Eye (tissue), 1 donor: ENCODE data around the gene ARID1B.
"Not testable (repeated sequence)": the region's sequence is repeated elsewhere in the genome, so short reads cannot be mapped to it uniquely, and the experiment has no call there.

Experiments used
- DNase-seq: peaks from one replicate; pipeline ENCODE4 v3.0.0-alpha.2; 2015

ARID1B gene

GRCh38 chr6:157144859-157145568 is 367.8 kb downstream of the ARID1B start:
- peak; percentile 32 for DNase-seq

- peak; percentile 65 for DNase-seq
Observed at GRCh38 chr6:157145656-157146285, 368.6 kb downstream of the ARID1B start.

GRCh38 chr6:157147054-157148026 is 370.2 kb downstream of the ARID1B start:
- not testable (repeated sequence) for DNase-seq

- DNase-seq, result peak; percentile 52
Observed at GRCh38 chr6:157148391-157149323, 371.5 kb downstream of the ARID1B start.

- no peak for DNase-seq
Observed at GRCh38 chr6:157150076-157150475, 372.9 kb downstream of the ARID1B start.

GRCh38 chr6:157151029-157151428 is 373.9 kb downstream of the ARID1B start:
- peak; percentile 90 for DNase-seq

GRCh38 chr6:157151989-157152388 is 374.8 kb downstream of the ARID1B start:
- DNase-seq, result peak; percentile 85

GRCh38 chr6:157152556-157152955 is 375.4 kb downstream of the ARID1B start:
- DNase-seq, result peak; percentile 52

- DNase-seq, result peak; percentile 56
Observed at GRCh38 chr6:157155804-157156203, 378.6 kb downstream of the ARID1B start.

- peak; percentile 3 for DNase-seq
Observed at GRCh38 chr6:157157258-157157657, 380.1 kb downstream of the ARID1B start.

- DNase-seq, result no peak
Observed at GRCh38 chr6:157158456-157158855, 381.3 kb downstream of the ARID1B start.

- DNase-seq, result no peak
Observed at GRCh38 chr6:157158897-157159296, 381.7 kb downstream of the ARID1B start.

- no peak for DNase-seq
Observed at GRCh38 chr6:157159348-157159747, 382.2 kb downstream of the ARID1B start.

- DNase-seq, result no peak
Observed at GRCh38 chr6:157161912-157162311, 384.7 kb downstream of the ARID1B start.

GRCh38 chr6:157162766-157163433 is 385.7 kb downstream of the ARID1B start:
- DNase-seq, result peak; percentile 73

- DNase-seq, result no peak
Observed at GRCh38 chr6:157163434-157164159, 386.4 kb downstream of the ARID1B start.

GRCh38 chr6:157164972-157165371 is 387.8 kb downstream of the ARID1B start:
- DNase-seq, result no peak

- DNase-seq, result no peak
Observed at GRCh38 chr6:157166784-157167183, 389.6 kb downstream of the ARID1B start.

- DNase-seq, result peak; percentile 11
Observed at GRCh38 chr6:157167837-157168236, 390.7 kb downstream of the ARID1B start.

- DNase-seq, result no peak
Observed at GRCh38 chr6:157168471-157168870, 391.3 kb downstream of the ARID1B start.

GRCh38 chr6:157169226-157169625 is 392.0 kb downstream of the ARID1B start:
- peak; percentile 9 for DNase-seq
